GM12878 (cell line): ENCODE measurements around the gene ERAS. TPM values are rescaled to one million over a fixed set of nuclear protein-coding genes. Genes with fewer than 3 reads are reported as not detected.

ENCODE experiments used
- ATAC-seq: fragments of 200-7000 bp; cut with Tn5 transposase; 3 replicates; pipeline ENCODE4 v1.9.1; 2020; ENCODE audit warnings: mild to moderate bottlenecking, moderate library complexity
- BruUV-seq: library from RNA; stranded (reverse); fragments of 400-500 nt; replicated peaks from 2 replicates; lab custom pipeline; 2021; lab: Mats Ljungman, UMichigan
- CTCF ChIA-PET: fragments of 300-600 bp; sonication (Branson Sonifier 250); formaldehyde crosslinking; extraction: SDS; loops from one replicate; lab custom pipeline; 2021; ENCODE audit warnings: inconsistent platforms; lab: Yijun Ruan, JAX
- POLR2A ChIA-PET: fragments of 350-600 bp; formaldehyde crosslinking; extraction: SDS; loops from one replicate; lab custom pipeline; 2021; ENCODE audit warnings: inconsistent platforms; lab: Charles Lee
- RAD21 ChIA-PET: fragments of 300-600 bp; sonication (Branson Sonifier 250); formaldehyde crosslinking; loops from one replicate; lab custom pipeline; 2023; ENCODE audit warnings: antibody characterized with exemption; ENCODE audit not compliant: unreplicated experiment; lab: Charles Lee
- SMC1A ChIA-PET: fragments of 300-600 bp; sonication (Branson Sonifier 250); formaldehyde crosslinking; loops from one replicate; lab custom pipeline; 2023; ENCODE audit not compliant: unreplicated experiment, uncharacterized antibody; lab: Charles Lee
- DNase-seq: peaks from one replicate; pipeline ENCODE4 v3.0.0-alpha.2; 2011; ENCODE audit warnings: low read depth, low spot score
- FAIRE-seq: peaks from 3 replicates; lab custom pipeline; 2011; peaks lifted over from hg19 to GRCh38; lab: Jason Lieb, UNC
- H2AFZ ChIP-seq: 2 replicates; pipeline ENCODE4 v1.6.0; 2011; ENCODE audit warnings: low read depth, low read length, control low read depth; ENCODE audit not compliant: control insufficient read depth
- H3K27ac ChIP-seq: 2 replicates; pipeline ENCODE4 v1.5.1; 2011; ENCODE audit warnings: control low read depth; ENCODE audit not compliant: control insufficient read depth, insufficient read depth
- H3K27me3 ChIP-seq, 2 experiments: replicated peaks in 1 of 2; 2 replicates each; pipeline versions ENCODE4 v1.6.0 to v1.6.1; 2011; ENCODE audit warnings: low read length in 1 of 2; ENCODE audit not compliant: control insufficient read depth in 2 of 2, insufficient read depth in 2 of 2
- H3K36me3 ChIP-seq, 2 experiments: 2 replicates each; pipeline ENCODE4 v1.5.1; 2011; ENCODE audit warnings: low read length in 1 of 2; ENCODE audit not compliant: control insufficient read depth in 2 of 2, insufficient read depth in 2 of 2
- H3K4me1 ChIP-seq: 2 replicates; pipeline ENCODE4 v1.6.1; 2011; ENCODE audit warnings: mild to moderate bottlenecking, low read length, moderate library complexity, mixed read lengths; ENCODE audit not compliant: control insufficient read depth, insufficient read depth
- H3K4me2 ChIP-seq: 2 replicates; pipeline ENCODE4 v1.6.0; 2011; ENCODE audit warnings: control low read depth; ENCODE audit not compliant: control insufficient read depth, insufficient read depth
- H3K4me3 ChIP-seq: fragments of 200-600 bp; sonication (generic); 2 replicates; pipeline ENCODE4 v1.5.1; 2016
- H3K79me2 ChIP-seq: 2 replicates; pipeline ENCODE4 v1.6.0; 2011; ENCODE audit warnings: low read length; ENCODE audit not compliant: control insufficient read depth, insufficient read depth
- H3K9ac ChIP-seq: 2 replicates; pipeline ENCODE4 v1.8.0; 2011; ENCODE audit warnings: low read length, control low read depth, mixed read lengths; ENCODE audit not compliant: control insufficient read depth, insufficient read depth
- H3K9me3 ChIP-seq: replicated peaks from 3 replicates; pipeline ENCODE4 v1.5.1; 2011; ENCODE audit warnings: mild to moderate bottlenecking, low read length; ENCODE audit not compliant: control insufficient read depth, insufficient read depth
- H4K20me1 ChIP-seq: 2 replicates; pipeline ENCODE4 v1.6.0; 2011; ENCODE audit not compliant: control insufficient read depth, insufficient read depth
- ATF3 ChIP-seq: IDR thresholded peaks from 2 replicates; pipeline ENCODE4 v1.6.1; 2011; ENCODE audit warnings: low read depth, mild to moderate bottlenecking, low read length, moderate library complexity, borderline replicate concordance; ENCODE audit errors: extremely low read depth
- CREM ChIP-seq: IDR thresholded peaks from 2 replicates; pipeline ENCODE4 v1.6.1; 2014; ENCODE audit warnings: antibody characterized with exemption, low read depth
- EED ChIP-seq: sonication (generic); IDR thresholded peaks from 2 replicates; pipeline ENCODE4 v1.6.1; 2016; ENCODE audit warnings: antibody characterized with exemption, low read depth
- NFXL1 ChIP-seq: fragments of 450-650 bp; IDR thresholded peaks from 2 replicates; pipeline ENCODE4 v1.6.1; 2017; ENCODE audit warnings: antibody characterized with exemption, mild to moderate bottlenecking, borderline replicate concordance
- NR2C2 ChIP-seq: IDR thresholded peaks from 2 replicates; pipeline ENCODE4 v1.6.1; 2011; ENCODE audit warnings: borderline replicate concordance, low read depth; ENCODE audit not compliant: control insufficient read depth, insufficient read length
- NRF1 ChIP-seq: conservative IDR thresholded peaks from 2 replicates; pipeline ENCODE4 v1.6.1; 2011; ENCODE audit warnings: mild to moderate bottlenecking, low read depth, low read length, improper control_type of control experiment
- PAX5 ChIP-seq: IDR thresholded peaks from 2 replicates; pipeline ENCODE4 v1.6.1; 2011; ENCODE audit warnings: low read depth, low read length, borderline replicate concordance
- PML ChIP-seq: IDR thresholded peaks from 2 replicates; pipeline ENCODE4 v1.6.1; 2012; ENCODE audit warnings: low read length, inconsistent platforms
- RBBP5 ChIP-seq: fragments of 200-600 bp; sonication (generic); conservative IDR thresholded peaks from 2 replicates; pipeline ENCODE4 v1.6.1; 2016
- SMARCA5 ChIP-seq: fragments of 450-650 bp; IDR thresholded peaks from 2 replicates; pipeline ENCODE4 v1.6.1; 2017; ENCODE audit warnings: mild to moderate bottlenecking
- TCF12 ChIP-seq: IDR thresholded peaks from 2 replicates; pipeline ENCODE4 v1.6.1; 2011; ENCODE audit warnings: low read depth, mild to moderate bottlenecking, low read length
- WGBS: methylation state at CpG from one replicate; pipeline ENCODE4 v1.1.6; 2016; ENCODE audit warnings: low lambda C conversion rate; ENCODE audit not compliant: insufficient replicate concordance, insufficient coverage; ENCODE audit errors: missing lambda C conversion rate; 5-methylcytosine and 5-hydroxymethylcytosine counted together
- in situ Hi-C: fragments of 300-500 bp; cut with MboI; formaldehyde crosslinking; loops from 9 replicates; pipeline ENCODE4 v1.14.3; 2018; ENCODE audit warnings: mixed read lengths
- intact Hi-C: fragments of 100-400 bp; cut with micrococcal nuclease; formaldehyde crosslinking; loops from one replicate; pipeline ENCODE4 v1.14.2; 2022; ENCODE audit not compliant: unreplicated experiment
- polyA plus RNA-seq, 11 experiments: library from polyadenylated mRNA; depleted of rRNA in 4 of 11; unstranded in 6 of 11; stranded (reverse) in 5 of 11; fragments of >200 nt; fragmentation: Nextera tagmentation in 4 of 11; fragmentation: Illumina TruSeq in 1 of 11; extraction: Ambion mirVana in 4 of 11; extraction: Trizol in 1 of 11; gene quantifications; 1 replicate in 1 of 11; 2 replicates in 10 of 11; pipeline versions ENCODE4 v1.2.1 to v1.2.3, GENCODE V29; 2011 to 2016; ENCODE audit warnings: inconsistent platforms in 2 of 11, missing spikeins in 2 of 11, low read depth in 1 of 11
- total RNA-seq, 4 experiments: library from RNA; depleted of rRNA in 3 of 4; stranded (reverse); fragments of >200 nt in 3 of 4; fragmentation: Illumina TruSeq in 1 of 4; extraction: Trizol in 1 of 4; gene quantifications; 2 replicates each; pipeline versions ENCODE4 v1.2.1 to v1.2.3, GENCODE V29; 2013 to 2021

Gene ERAS
- total and polyA plus RNA-seq, 10 of the 15 experiments (the other 5 are each of a cell fraction or from before 2014, with no cell fraction given): not detected

DNA sequence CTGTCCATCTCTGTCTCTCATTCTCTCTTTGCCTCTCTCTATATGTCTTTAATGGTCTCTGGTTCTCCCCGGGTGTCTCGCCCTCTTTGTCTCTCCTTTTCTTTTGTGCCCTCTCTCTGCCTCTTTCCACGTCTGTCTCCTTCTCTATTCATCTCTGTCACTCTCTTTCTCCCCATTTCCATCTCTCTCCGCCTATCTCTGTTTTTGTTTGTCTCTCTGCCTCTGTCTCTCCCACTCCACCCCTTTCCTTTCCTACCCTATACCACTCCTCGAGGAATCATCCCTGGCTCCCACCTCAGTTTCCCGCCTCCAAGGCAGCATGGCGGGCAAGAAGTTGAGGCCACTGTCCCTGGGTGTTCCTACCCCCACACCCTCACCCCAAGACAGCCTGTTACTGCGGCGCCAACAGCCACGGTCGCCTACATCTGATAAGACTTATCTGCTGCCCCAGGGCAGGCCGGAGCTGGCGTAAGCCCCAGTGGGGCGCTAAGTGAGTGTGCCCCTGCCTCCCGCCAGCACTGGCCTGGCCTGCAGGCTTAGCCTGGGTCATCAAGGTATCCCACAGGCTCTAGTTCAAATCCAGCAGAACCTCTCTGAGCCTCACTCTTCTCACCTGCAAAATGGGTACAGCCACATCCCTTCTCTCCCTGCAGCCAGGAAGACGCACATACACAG is 40.6 kb upstream of the ERAS start (continued):
- TF ChIP-seq PML: no peak
- TF ChIP-seq EED: no peak

DNA sequence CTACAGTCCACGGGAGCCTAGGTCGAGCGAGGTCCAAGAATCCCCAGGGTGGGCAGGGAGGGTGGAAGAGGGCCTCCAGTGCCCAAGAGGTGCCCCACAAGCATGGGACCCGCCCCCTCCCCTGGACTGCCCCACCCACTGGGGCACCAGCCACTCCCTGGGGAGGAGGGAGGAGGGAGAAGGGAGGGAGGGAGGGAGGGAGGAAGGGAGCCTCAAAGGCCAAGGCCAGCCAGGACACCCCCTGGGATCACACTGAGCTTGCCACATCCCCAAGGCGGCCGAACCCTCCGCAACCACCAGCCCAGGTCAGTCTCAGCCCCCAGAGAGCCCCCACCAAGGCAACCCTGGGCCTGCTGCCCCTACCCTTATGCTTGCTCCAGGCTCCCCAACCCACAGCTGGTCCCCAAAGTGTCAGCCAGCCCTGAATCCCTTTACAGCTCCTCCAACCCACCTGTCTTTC is 39.9 kb upstream of the ERAS start, which contains the start of gene GATA1:
Gene GATA1 (plus strand): TSS at position 250 of the 460 bp plus-strand sequence. CDS start 4,520 bp downstream, outside the sequence.
- Histone ChIP-seq H3K27me3 (no peaks in the 10 kb centered on the region), H3K4me3 (no peak within 1 kb of the TSS), H3K27ac (no peak within 1 kb of the TSS), H4K20me1 (no peaks in the 10 kb centered on the region), H3K4me2 (no peak within 1 kb of the TSS), H3K79me2 (no peaks in the 10 kb centered on the region), H3K9ac (no peak within 1 kb of the TSS), H3K36me3 (no peaks in the 10 kb centered on the region), H2AFZ (no peak within 1 kb of the TSS), H3K9me3 (no peaks in the 10 kb centered on the region), H3K4me1 (no peaks in the 10 kb centered on the region)
- ChIA-PET SMC1A (no interaction called here), RAD21 (no interaction called here), CTCF (no interaction called here), POLR2A (no interaction called here)
- in situ Hi-C loops (no loop called here), intact Hi-C loops (no loop called here)
- 16% methylated on average over 5 of the region's 7 CpGs for WGBS
- no TSS peak for BruUV-seq
- TF ChIP-seq TCF12 (no peak), SMARCA5 (no peak), PAX5 (no peak), NR2C2 (no peak), NFXL1 (no peak), ATF3 (no peak), RBBP5 (no peak), NRF1 (no peak), CREM (no peak)
- FAIRE-seq: no peak
- no peak for ATAC-seq
- no peak for DNase-seq
